ENCODE measurements around the gene OPCML.
A peak's percentile ranks its signal among the peaks of the same experiment; 100 is the strongest.

Gene OPCML

GRCh38 chr11:133413703-133414102, 118.6 kb downstream of the OPCML start:
- in situ Hi-C loops (cut with HindIII; ENCODE audit: low pct_unique_long_range_greater_than_20kb, low sequenced_read_pairs): no loop called here
- no peak for DNase-seq (ENCODE audit: low read depth in 1 of 2, low spot score in 1 of 2)
- TF ChIP-seq JUND (IDR thresholded peaks at IDR 0.05; ENCODE audit: low read depth): no peak

- in situ Hi-C loops (cut with HindIII; ENCODE audit: low pct_unique_long_range_greater_than_20kb, low sequenced_read_pairs): no loop called here
- no peak for TF ChIP-seq JUND (IDR thresholded peaks at IDR 0.05; ENCODE audit: low read depth)
- DNase-seq (ENCODE audit: low read depth in 1 of 2, low spot score in 1 of 2): no peak
Measured at GRCh38 chr11:133409799-133410198, 122.5 kb downstream of the OPCML start.

GRCh38 chr11:133408936-133409335, 123.4 kb downstream of the OPCML start:
- DNase-seq (ENCODE audit: low read depth in 1 of 2, low spot score in 1 of 2): no peak

DNA sequence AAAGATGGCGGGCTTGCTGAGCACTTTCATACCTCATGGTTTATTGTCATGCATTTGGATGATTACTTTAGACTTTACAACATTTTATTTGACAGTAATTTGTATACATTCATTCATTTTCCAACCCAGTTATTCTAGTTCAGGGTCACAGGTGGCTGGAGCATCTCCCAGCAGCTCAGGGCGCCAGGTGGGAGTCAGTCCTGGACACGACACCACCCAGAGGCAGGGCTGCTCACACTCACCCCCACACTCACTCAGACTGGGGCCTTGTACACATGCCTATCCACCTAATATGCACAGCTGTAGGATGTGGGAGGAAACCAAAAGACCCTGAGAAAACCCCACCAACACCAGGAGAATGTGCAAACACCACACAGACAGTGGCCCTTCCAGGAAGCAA, 123.9 kb downstream of the OPCML start:
- TF ChIP-seq JUND (IDR thresholded peaks at IDR 0.05; ENCODE audit: low read depth): no peak
- DNase-seq (ENCODE audit: low read depth in 1 of 2, low spot score in 1 of 2): no peak
- in situ Hi-C loops (cut with HindIII; ENCODE audit: low pct_unique_long_range_greater_than_20kb, low sequenced_read_pairs): no loop called here

More at GRCh38 chr11:133408936-133409335, 123.4 kb downstream of the OPCML start:
- TF ChIP-seq JUND (IDR thresholded peaks at IDR 0.05; ENCODE audit: low read depth): no peak
- in situ Hi-C loops (cut with HindIII; ENCODE audit: low pct_unique_long_range_greater_than_20kb, low sequenced_read_pairs): no loop called here

DNA sequence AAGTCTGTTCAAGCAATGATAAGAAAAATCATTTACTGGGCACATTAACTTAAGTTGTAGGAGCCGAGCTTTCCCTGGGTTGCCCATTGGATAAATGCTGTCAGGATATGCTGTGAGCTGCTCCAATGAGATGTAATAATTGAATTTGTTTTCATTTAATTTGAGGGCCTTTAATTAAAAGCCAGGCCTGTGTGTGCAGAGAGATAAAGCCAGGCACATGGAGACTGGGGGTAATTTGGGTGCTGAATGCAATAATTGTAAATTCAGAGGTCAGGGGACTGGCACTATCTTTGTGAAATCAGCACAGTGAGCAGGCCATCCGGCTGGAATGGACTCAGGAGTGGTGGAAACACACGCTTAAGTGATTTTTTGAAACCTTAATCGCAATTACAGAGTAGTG, 125.8 kb downstream of the OPCML start:
- DNase-seq (ENCODE audit: low read depth in 1 of 2, low spot score in 1 of 2): no peak
- TF ChIP-seq JUND (IDR thresholded peaks at IDR 0.05; ENCODE audit: low read depth): no peak
- in situ Hi-C loops (cut with HindIII; ENCODE audit: low pct_unique_long_range_greater_than_20kb, low sequenced_read_pairs): no loop called here

GRCh38 chr11:133403900-133404299, 128.4 kb downstream of the OPCML start:
- no peak for TF ChIP-seq JUND (IDR thresholded peaks at IDR 0.05; ENCODE audit: low read depth)
- DNase-seq (ENCODE audit: low read depth in 1 of 2, low spot score in 1 of 2): peak in 1 of 2 experiments; percentile 30

DNA sequence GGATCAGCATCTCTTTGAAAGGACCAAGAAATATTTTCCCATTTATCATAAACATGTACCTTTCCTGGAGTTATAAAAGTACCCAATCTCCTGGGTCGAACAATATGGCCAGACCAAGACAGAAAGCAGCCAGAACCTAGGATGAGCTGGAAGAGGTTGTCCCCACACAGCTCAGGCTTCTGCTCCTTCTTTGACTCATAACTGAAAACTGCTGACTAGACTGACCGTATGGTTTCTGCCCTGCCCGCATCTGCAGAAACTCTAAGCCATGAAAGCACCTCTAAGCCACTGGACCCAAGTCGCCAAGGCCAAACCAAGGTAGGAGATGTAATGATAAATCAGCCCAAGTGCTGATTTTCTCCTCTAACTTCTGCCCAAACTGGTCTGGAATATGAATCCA, 129.8 kb downstream of the OPCML start:
- in situ Hi-C loops (cut with HindIII; ENCODE audit: low pct_unique_long_range_greater_than_20kb, low sequenced_read_pairs): no loop called here
- no peak for TF ChIP-seq JUND (IDR thresholded peaks at IDR 0.05; ENCODE audit: low read depth)
- no peak for DNase-seq (ENCODE audit: low read depth in 1 of 2, low spot score in 1 of 2)

More at GRCh38 chr11:133403900-133404299, 128.4 kb downstream of the OPCML start:
- in situ Hi-C loops (cut with HindIII; ENCODE audit: low pct_unique_long_range_greater_than_20kb, low sequenced_read_pairs): no loop called here

GRCh38 chr11:133399855-133400625, 132.3 kb downstream of the OPCML start:
- no peak for TF ChIP-seq JUND (IDR thresholded peaks at IDR 0.05; ENCODE audit: low read depth)
- no peak for DNase-seq (ENCODE audit: low read depth in 1 of 2, low spot score in 1 of 2)
- in situ Hi-C loops (cut with HindIII; ENCODE audit: low pct_unique_long_range_greater_than_20kb, low sequenced_read_pairs): no loop called here

DNA sequence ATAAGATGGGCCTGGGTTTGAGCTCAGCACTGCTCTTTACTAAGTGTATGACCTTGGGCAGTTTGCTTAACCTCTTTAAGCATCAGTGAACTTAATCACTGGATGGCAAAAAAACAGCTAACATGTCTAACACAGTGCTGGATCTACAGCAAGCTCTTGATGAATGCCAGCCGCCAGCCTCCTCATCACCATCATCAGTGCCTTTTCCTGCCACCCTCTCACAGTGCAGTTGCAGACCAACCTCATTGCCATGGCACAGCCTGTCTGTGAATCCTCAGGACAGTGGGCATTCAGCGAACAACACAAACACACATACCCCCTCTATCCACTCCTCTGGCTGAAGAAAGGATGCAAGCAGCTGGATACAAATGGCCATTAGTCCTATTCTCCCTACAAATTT, 133.0 kb downstream of the OPCML start:
- TF ChIP-seq JUND (IDR thresholded peaks at IDR 0.05; ENCODE audit: low read depth): no peak
- DNase-seq (ENCODE audit: low read depth in 1 of 2, low spot score in 1 of 2): no peak
- in situ Hi-C loops (cut with HindIII; ENCODE audit: low pct_unique_long_range_greater_than_20kb, low sequenced_read_pairs): no loop called here

- in situ Hi-C loops (cut with HindIII; ENCODE audit: low pct_unique_long_range_greater_than_20kb, low sequenced_read_pairs): no loop called here
- DNase-seq (ENCODE audit: low read depth in 1 of 2, low spot score in 1 of 2): no peak
- TF ChIP-seq JUND (IDR thresholded peaks at IDR 0.05; ENCODE audit: low read depth): no peak
Measured at GRCh38 chr11:133390803-133391202, 141.5 kb downstream of the OPCML start.

DNA sequence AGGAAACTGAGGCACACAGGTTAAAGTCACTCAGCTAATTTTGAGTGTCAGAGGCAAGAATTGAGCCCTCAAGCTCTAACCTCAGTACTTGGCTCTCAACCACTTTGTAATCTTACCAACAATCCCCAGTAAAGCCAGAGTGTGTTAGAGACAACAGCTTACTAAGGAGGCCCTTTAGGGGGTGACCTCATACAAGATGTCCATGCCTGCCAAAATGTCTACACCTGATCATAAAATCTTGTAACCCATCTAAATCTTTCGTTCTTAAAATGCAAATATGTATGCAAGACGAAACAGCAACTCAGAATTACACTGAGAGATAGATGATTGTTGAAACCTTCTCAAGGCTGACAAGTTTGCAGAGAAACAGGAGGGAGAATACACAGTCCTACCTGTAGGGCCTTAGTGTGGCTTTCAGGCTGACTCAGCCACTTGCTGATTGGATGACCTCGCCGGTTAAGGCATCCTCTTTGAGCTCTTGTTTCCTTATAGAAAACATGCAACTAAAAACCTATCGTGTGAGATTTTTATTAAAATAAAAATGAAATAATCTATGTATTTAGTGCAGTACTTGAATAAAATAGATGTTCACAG, 143.2 kb downstream of the OPCML start:
- DNase-seq (ENCODE audit: low read depth in 1 of 2, low spot score in 1 of 2): no peak
- in situ Hi-C loops (cut with HindIII; ENCODE audit: low pct_unique_long_range_greater_than_20kb, low sequenced_read_pairs): no loop called here
- no peak for TF ChIP-seq JUND (IDR thresholded peaks at IDR 0.05; ENCODE audit: low read depth)

DNA sequence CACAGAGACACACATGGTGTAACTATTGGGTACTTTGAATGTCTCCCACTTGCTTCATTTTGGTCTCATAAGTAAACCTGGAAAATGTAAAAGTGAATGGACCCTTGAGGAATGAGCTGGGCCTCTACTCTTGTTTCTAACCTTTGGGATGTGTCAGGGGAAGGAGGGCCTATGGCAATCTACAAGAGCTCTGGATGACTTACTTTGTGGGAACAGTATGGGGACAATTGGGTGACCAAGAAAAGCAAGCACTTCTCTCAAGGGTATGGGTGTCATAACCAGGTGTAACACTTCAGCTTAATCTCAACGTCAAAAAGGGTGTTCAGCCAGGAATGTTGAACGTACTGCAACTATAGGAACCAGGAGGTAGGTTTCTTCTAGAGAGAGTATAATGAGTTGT, 144.0 kb downstream of the OPCML start:
- DNase-seq (ENCODE audit: low read depth in 1 of 2, low spot score in 1 of 2): no peak
- TF ChIP-seq JUND (IDR thresholded peaks at IDR 0.05; ENCODE audit: low read depth): no peak
- in situ Hi-C loops (cut with HindIII; ENCODE audit: low pct_unique_long_range_greater_than_20kb, low sequenced_read_pairs): no loop called here

DNA sequence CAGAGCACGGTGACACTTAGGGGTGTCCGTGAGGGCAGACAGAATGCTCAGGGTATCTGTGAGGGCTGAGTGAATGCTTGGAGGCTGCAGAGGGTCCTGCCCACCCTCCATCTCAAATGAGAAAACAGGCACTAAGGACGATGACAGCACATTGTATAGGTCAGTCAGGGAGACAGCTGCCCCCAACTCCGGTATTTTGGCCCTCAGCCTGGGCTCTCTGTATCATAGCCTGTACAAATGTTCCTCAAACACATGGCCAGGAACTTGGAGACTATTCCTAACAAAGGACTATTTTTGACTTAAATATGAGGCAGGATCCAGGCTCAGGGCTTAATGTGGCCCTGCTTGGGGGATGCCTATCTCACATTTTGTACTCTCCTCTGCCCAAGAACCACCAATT, 145.4 kb downstream of the OPCML start:
- in situ Hi-C loops (cut with HindIII; ENCODE audit: low pct_unique_long_range_greater_than_20kb, low sequenced_read_pairs): no loop called here
- TF ChIP-seq JUND (IDR thresholded peaks at IDR 0.05; ENCODE audit: low read depth): no peak
- DNase-seq (ENCODE audit: low read depth in 1 of 2, low spot score in 1 of 2): no peak
